PFSK-1 (cell line): Measurements from ENCODE around the gene TTLL5.

ENCODE experiments used
- FOXP2 ChIP-seq: optimal IDR thresholded peaks from 2 replicates; pipeline ENCODE3; 2011; ENCODE audit warnings: borderline replicate concordance, control low read depth, inconsistent platforms; ENCODE audit not compliant: insufficient read depth; ENCODE audit errors: extremely low read length, extremely low read depth
- POLR2AphosphoS5 ChIP-seq: IDR thresholded peaks from 2 replicates; pipeline ENCODE4 v1.6.1; 2012; ENCODE audit warnings: low read depth, mild to moderate bottlenecking, control low read depth, low read length, moderate library complexity
- REST ChIP-seq, 2 experiments: IDR thresholded peaks; 2 replicates each; pipeline versions ENCODE4 v1.6.1 to v1.8.0; 2011 to 2012; ENCODE audit warnings: low read depth in 2 of 2, low read length in 2 of 2, control low read depth in 1 of 2, inconsistent platforms in 1 of 2, mild to moderate bottlenecking in 1 of 2, moderate library complexity in 1 of 2; ENCODE audit not compliant: insufficient read depth in 1 of 2
- SIN3A ChIP-seq: IDR thresholded peaks from 2 replicates; pipeline ENCODE4 v1.6.1; 2012; ENCODE audit warnings: mild to moderate bottlenecking, low read length, moderate library complexity, borderline replicate concordance; ENCODE audit not compliant: insufficient read depth
- TAF1 ChIP-seq: IDR thresholded peaks from 2 replicates; pipeline ENCODE4 v1.6.1; 2012; ENCODE audit warnings: low read length, control low read depth, borderline replicate concordance; ENCODE audit not compliant: insufficient read depth

The TTLL5 gene

GRCh38 chr14:75977582-75977943, 316.5 kb downstream of the TTLL5 start:
- TF ChIP-seq FOXP2 = no peak
- TF ChIP-seq POLR2AphosphoS5 = no peak

GRCh38 chr14:75978249-75978731, 317.2 kb downstream of the TTLL5 start:
- TF ChIP-seq POLR2AphosphoS5 = no peak
- TF ChIP-seq REST (IDR thresholded peaks at IDR 0.05; ENCODE audit: insufficient read depth in 1 of 2, low read depth in 2 of 2, low read length in 2 of 2) = no peak

GRCh38 chr14:75979071-75979571, 318.1 kb downstream of the TTLL5 start:
- TF ChIP-seq SIN3A (no peak), TAF1 (0 out of 2 replicates have a peak, but pooled peaks have one; percentile 37), FOXP2 (no peak), POLR2AphosphoS5 (no peak), REST (IDR thresholded peaks at IDR 0.05; ENCODE audit: insufficient read depth in 1 of 2, low read depth in 2 of 2, low read length in 2 of 2) (no peak)

GRCh38 chr14:75979648-75980565, 318.9 kb downstream of the TTLL5 start:
- TF ChIP-seq REST (IDR thresholded peaks at IDR 0.05; ENCODE audit: insufficient read depth in 1 of 2, low read depth in 2 of 2, low read length in 2 of 2) (no peak), FOXP2 (no peak), TAF1 (no peak), SIN3A (no peak), POLR2AphosphoS5 (no peak)

GRCh38 chr14:75980856-75981255, 319.8 kb downstream of the TTLL5 start:
- TF ChIP-seq POLR2AphosphoS5 (no peak), TAF1 (no peak), SIN3A (no peak), FOXP2 (no peak), REST (IDR thresholded peaks at IDR 0.05; ENCODE audit: insufficient read depth in 1 of 2, low read depth in 2 of 2, low read length in 2 of 2) (no peak)
